ENCODE measurements around the gene STAMBPL1. TPM values are rescaled to one million over a fixed set of nuclear protein-coding genes. Genes with fewer than 3 reads are reported as not detected.

STAMBPL1 gene
- polyA plus RNA-seq, 1 experiment = 23.1 TPM

- POLR2A ChIA-PET = no interaction called here
- CTCF ChIA-PET = interaction anchor here (1.3 to 19.2 kb wide), 3 partner anchors 8 to 147 kb away, joined by 3 to 512 read pairs (median 5); no protein-coding TSS in a partner anchor
Measured at GRCh38 chr10:88840104-88840503, 39.9 kb upstream of the STAMBPL1 start.

GRCh38 chr10:88840881-88841280 is 39.2 kb upstream of the STAMBPL1 start:
- no peak overlapping the region for H3K4me3 ChIP-seq (ENCODE audit: low read depth, low read length)
- DNase-seq (ENCODE audit: low read depth) = no peak
- no peaks in the 10 kb centered on the region for H3K36me3 ChIP-seq (ENCODE audit: control insufficient read depth, insufficient read depth, low read length)
- TF ChIP-seq CTCF (IDR thresholded peaks at IDR 0.05; ENCODE audit: insufficient read depth, low read depth, low read length) = no peak
- H3K27me3 ChIP-seq (ENCODE audit: control insufficient read depth, insufficient read depth, low read length) = no peaks in the 10 kb centered on the region
- CTCF ChIA-PET = interaction anchor here (19.2 kb wide), 1 partner anchor 90 kb away, joined by 512 read pairs; no protein-coding TSS in a partner anchor
- POLR2A ChIA-PET = no interaction called here

More at GRCh38 chr10:88840104-88840503, 39.9 kb upstream of the STAMBPL1 start:
- no peak for DNase-seq (ENCODE audit: low read depth)
- no peak overlapping the region for H3K4me3 ChIP-seq (ENCODE audit: low read depth, low read length)
- no peak for TF ChIP-seq CTCF (IDR thresholded peaks at IDR 0.05; ENCODE audit: insufficient read depth, low read depth, low read length)
- H3K27me3 ChIP-seq (ENCODE audit: control insufficient read depth, insufficient read depth, low read length) = no peaks in the 10 kb centered on the region
- no peaks in the 10 kb centered on the region for H3K36me3 ChIP-seq (ENCODE audit: control insufficient read depth, insufficient read depth, low read length)

- Histone ChIP-seq H3K4me3 (ENCODE audit: low read depth, low read length) (no peak overlapping the region), H3K27me3 (ENCODE audit: control insufficient read depth, insufficient read depth, low read length) (no peaks in the 10 kb centered on the region), H3K36me3 (ENCODE audit: control insufficient read depth, insufficient read depth, low read length) (no peaks in the 10 kb centered on the region)
- TF ChIP-seq CTCF (IDR thresholded peaks at IDR 0.05; ENCODE audit: insufficient read depth, low read depth, low read length) = no peak
- ChIA-PET POLR2A (no interaction called here), CTCF (interaction anchor here (19.2 kb wide), 1 partner anchor 89 kb away, joined by 512 read pairs; no protein-coding TSS in a partner anchor)
- DNase-seq (ENCODE audit: low read depth) = no peak
Measured at GRCh38 chr10:88841316-88842111, 38.5 kb upstream of the STAMBPL1 start.

- no peak for DNase-seq (ENCODE audit: low read depth)
- Histone ChIP-seq H3K27me3 (ENCODE audit: control insufficient read depth, insufficient read depth, low read length) (no peaks in the 10 kb centered on the region), H3K36me3 (ENCODE audit: control insufficient read depth, insufficient read depth, low read length) (no peaks in the 10 kb centered on the region), H3K4me3 (ENCODE audit: low read depth, low read length) (no peak overlapping the region)
- TF ChIP-seq CTCF (IDR thresholded peaks at IDR 0.05; ENCODE audit: insufficient read depth, low read depth, low read length) = no peak
- CTCF ChIA-PET = interaction anchor here (19.2 kb wide), 1 partner anchor 88 kb away, joined by 512 read pairs; no protein-coding TSS in a partner anchor
- POLR2A ChIA-PET = no interaction called here
Measured at GRCh38 chr10:88843171-88843570, 36.9 kb upstream of the STAMBPL1 start.

GRCh38 chr10:88848499-88848898 is 31.5 kb upstream of the STAMBPL1 start:
- CTCF ChIA-PET = interaction anchor here (0.9 to 19.2 kb wide), 3 partner anchors 12 to 82 kb away, joined by 4 to 512 read pairs (median 11); partner anchors contain the start of gene STAMBPL1
- POLR2A ChIA-PET = interaction anchor here (0.6 kb wide), 1 partner anchor 11 kb away, joined by 3 read pairs; no protein-coding TSS in a partner anchor
- no peak overlapping the region for H3K4me3 ChIP-seq (ENCODE audit: low read depth, low read length)

More at GRCh38 chr10:88848499-88848898, 31.5 kb upstream of the STAMBPL1 start:
- TF ChIP-seq CTCF (IDR thresholded peaks at IDR 0.05; ENCODE audit: insufficient read depth, low read depth, low read length) = no peak
- DNase-seq (ENCODE audit: low read depth) = peak; percentile 49
- Histone ChIP-seq H3K27me3 (ENCODE audit: control insufficient read depth, insufficient read depth, low read length) (no peaks in the 10 kb centered on the region), H3K36me3 (ENCODE audit: control insufficient read depth, insufficient read depth, low read length) (no peaks in the 10 kb centered on the region)

Data from BJ (cell line).